HPDE6-E6E7 (cell line): Measurements from ENCODE around the gene JMJD7.

ENCODE experiments used
- DNase-seq: peaks from one replicate; pipeline ENCODE4 v3.0.0; 2011; ENCODE audit warnings: missing footprints; ENCODE audit errors: extremely low spot score

Gene JMJD7

DNA sequence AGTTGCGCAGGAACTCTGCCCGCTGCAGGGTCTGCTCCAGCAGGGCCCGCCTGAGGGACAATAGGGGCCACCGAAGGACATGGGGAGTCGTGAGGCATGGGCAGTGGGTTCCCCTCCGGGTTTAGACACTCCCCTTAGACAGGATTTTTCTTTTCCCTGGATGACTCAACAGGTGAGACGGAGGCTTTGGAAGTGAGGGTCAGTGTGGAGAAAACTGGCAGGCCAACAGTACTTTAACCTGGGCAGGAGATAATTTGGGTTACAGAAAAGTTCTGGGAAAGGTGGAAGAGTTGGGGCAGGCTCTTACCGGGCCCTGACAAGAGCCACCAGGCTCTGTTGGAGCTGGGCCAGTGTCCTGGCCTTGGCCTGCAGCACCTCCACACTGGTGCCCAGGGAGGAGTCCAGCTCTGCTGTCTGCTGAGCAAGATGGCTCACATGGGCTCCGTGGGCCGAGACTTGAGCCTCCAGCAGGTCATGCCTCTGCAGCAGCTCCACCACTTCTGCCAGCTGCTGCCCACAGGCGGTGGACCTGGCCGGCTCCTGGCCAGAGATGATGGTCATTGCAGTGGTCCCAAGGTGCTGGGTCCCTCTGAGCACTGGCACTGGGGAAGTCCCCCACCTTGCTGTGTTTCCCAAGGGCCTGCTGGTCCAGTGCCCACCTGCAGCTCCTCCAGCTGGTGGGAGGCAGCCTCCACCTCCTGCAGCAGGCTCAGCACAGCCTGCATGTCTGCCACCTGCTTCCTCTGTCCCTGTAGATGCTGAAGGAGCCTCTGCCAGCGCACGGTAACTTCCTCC lies 55.0 kb downstream of the JMJD7 start:
- DNase-seq, result no peak

DNA sequence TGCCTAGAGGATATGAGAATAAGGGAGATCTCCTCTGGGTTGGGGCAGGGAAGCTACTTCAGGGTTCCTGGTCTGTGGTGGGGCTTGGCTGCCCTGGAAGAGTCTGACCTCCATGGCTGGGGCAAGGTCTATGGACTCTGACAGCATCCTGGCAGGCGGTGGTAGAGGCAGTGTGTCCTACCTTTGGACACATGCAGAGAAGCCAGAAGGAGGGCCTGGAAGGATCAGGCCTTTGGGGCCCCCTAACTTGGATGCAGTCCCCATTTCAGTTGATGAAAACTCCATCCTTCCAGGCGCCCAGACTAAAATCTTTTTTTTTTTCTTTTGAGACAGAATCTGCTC lies 55.6 kb downstream of the JMJD7 start:
- DNase-seq, result no peak

DNA sequence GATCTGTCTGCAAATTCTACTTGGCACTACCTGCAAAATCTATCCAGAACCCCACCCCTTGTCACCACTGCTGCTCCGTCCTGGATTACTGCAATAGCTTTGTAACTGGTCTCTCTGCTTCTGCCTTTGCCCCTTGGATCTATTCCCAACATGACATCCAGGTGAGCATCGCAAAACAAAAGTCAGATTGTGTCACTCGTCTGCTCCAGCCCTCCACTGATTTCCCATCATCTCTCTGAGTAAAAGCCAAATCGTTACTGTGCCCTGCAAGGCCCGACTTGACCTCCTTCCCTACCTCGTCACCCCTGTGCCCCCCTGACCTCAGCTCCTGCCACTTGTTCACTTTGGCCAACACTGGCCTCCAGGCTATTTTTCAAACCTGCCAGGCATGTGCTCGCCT lies 56.6 kb downstream of the JMJD7 start:
- no peak for DNase-seq

DNA sequence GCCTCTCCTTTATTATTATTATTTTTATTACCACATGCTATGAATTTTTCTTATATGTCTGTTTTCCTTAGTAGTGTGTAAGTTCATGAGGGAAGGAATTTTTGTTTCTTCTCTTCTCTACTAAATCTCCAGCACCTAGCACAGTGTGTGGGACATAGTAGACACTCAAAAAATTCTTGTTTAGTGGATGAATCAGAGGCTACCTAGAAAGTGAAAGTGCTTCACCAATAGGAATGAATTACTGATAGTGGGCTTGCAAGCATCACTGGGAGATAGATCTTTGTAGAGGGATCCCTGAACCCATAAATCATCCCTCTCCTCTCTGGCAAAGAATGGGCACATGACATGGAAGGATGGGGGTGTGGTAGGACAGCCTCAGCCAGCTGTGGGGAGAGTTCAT lies 57.4 kb downstream of the JMJD7 start:
- DNase-seq, result no peak

DNA sequence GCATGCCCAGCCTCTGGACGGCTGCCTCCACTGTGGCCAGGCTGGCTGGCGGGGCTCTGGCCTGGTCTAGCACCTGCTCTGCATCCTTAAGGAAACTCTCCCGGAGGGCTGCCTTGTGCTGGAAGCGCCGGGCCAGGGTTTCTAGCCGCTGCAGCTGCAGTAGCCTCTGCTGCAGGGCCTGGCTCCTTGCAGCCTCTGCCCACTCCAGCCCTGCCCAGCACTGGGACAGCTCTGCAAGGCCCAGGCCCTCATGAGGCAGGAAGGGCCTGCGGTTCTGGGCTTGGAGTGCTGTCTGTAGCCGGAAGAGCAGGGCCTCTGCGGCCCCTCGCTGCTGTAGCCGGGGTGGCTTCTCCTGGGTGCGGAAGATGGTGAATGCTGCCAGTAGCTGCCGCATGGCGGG lies 57.9 kb downstream of the JMJD7 start:
- DNase-seq, result no peak

DNA sequence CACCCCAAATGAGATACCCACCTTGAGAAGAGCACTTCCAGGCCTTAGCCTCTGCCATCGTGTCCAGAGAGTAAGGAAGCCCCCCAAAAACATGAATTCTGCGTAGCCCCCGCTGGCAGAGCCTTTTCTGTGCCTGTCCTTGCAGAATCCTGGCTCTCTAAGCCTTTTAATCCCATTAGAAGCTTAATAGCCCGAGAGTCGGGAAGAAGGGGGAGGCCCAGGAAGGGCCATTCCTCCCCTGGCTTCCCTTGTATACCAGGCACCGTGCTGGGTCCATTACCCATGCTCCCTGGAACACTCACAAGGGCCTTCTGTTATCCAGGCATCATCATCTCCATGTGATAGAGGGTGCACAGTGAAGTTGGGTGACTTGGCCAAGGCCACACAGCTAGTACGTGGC lies 58.8 kb downstream of the JMJD7 start:
- DNase-seq, result no peak

DNA sequence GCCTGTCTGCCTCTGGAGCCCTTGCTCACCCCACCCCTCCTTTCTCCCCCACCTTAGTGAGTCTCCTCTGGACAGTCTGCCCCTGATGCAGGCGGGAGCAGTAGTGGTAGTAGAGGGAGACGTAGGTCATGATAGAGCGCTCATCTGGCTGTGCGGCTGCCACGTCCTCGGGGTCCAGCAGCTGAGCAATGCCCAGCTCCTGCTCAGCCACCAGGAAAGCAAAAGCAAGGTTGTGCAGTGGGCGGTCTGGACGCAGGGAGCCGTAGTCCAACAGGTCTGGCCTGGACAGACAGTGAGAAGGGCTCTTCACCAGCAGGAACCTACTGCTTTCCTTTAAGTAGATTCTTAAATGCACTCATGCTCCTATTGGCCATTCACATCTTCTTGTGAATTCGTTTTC lies 59.3 kb downstream of the JMJD7 start:
- no peak for DNase-seq
